Astrocyte of the hippocampus (primary cell): ENCODE data around the gene USP17L19.
"Not testable (repeated sequence)": the region's sequence is repeated elsewhere in the genome, so short reads cannot be mapped to it uniquely, and the experiment has no call there.

ENCODE experiments used
- DNase-seq: peaks from one replicate; pipeline ENCODE4 v3.0.0; 2011; ENCODE audit warnings: low read depth, low spot score

USP17L19 gene, protein sequence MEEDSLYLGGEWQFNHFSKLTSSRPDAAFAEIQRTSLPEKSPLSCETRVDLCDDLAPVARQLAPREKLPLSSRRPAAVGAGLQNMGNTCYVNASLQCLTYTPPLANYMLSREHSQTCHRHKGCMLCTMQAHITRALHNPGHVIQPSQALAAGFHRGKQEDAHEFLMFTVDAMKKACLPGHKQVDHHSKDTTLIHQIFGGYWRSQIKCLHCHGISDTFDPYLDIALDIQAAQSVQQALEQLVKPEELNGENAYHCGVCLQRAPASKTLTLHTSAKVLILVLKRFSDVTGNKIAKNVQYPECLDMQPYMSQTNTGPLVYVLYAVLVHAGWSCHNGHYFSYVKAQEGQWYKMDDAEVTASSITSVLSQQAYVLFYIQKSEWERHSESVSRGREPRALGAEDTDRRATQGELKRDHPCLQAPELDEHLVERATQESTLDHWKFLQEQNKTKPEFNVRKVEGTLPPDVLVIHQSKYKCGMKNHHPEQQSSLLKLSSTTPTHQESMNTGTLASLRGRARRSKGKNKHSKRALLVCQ

DNA sequence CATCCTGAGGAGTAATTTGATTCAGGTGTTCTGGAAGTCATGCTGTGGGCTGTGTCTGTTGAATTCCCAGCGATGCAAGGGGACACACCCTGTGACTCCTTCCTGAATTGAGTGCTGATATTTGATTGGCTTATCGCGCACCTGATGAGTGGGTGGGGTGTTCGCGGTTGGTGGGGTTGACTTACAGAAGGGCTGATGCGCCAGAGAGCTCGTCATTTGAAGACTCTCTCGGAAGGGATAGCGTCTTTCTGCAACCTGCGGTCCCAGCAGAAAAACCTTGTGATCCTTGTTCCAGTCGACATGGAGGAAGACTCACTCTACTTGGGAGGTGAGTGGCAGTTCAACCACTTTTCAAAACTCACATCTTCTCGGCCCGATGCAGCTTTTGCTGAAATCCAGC is at the start of gene USP17L19:
USP17L19 (plus strand) TSS at position 301 of the 400 bp plus-strand sequence; CDS start at position 301, 0 bp downstream.
- DNase-seq = not testable (repeated sequence)

DNA sequence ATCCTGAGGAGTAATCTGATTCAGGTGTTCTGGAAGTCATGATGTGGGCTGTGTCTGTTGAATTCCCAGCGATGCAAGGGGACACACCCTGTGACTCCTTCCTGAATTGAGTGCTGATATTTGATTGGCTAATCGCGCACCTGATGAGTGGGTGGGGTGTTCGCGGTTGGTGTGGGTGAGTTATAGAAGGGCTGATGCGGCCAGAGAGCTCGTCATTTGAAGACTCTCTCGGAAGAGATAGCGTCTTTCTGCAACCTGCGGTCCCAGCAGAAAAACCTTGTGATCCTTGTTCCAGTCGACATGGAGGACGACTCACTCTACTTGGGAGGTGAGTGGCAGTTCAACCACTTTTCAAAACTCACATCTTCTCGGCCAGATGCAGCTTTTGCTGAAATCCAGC is 42.8 kb upstream of the USP17L19 start, which contains the start of gene USP17L10:
USP17L10 (plus strand) TSS at position 301 of the 400 bp plus-strand sequence; CDS start at position 301, 0 bp downstream.
- DNase-seq = not testable (repeated sequence)

DNA sequence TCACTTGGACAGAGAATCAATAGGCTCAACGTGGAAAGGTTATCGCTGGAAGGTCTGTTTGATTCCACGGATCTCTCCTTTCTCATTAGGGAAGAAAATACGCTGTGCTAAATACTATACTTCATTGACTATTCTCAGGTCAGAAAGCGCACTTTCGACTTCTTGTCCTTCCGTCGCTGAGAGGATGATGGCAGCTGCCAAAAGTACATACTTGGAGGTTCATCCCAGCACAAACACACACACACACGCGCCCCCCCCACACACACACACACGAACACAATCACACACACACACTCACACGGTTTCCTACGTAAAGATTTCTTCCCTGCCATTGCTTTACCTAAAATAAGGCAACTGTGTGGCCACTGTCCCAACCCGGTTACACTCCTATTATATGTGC is 38.5 kb upstream of the USP17L19 start:
- not testable (repeated sequence) for DNase-seq

DNA sequence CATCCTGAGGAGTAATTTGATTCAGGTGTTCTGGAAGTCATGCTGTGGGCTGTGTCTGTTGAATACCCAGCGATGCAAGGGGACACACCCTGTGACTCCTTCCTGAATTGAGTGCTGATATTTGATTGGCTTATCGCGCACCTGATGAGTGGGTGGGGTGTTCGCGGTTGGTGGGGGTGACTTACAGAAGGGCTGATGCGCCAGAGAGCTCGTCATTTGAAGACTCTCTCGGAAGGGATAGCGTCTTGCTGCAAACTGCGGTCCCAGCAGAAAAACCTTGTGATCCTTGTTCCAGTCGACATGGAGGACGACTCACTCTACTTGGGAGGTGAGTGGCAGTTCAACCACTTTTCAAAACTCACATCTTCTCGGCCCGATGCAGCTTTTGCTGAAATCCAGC is 38.1 kb upstream of the USP17L19 start, which contains the start of gene USP17L11:
USP17L11 (plus strand) TSS at position 301 of the 400 bp plus-strand sequence; CDS start at position 301, 0 bp downstream.
- DNase-seq = not testable (repeated sequence)

DNA sequence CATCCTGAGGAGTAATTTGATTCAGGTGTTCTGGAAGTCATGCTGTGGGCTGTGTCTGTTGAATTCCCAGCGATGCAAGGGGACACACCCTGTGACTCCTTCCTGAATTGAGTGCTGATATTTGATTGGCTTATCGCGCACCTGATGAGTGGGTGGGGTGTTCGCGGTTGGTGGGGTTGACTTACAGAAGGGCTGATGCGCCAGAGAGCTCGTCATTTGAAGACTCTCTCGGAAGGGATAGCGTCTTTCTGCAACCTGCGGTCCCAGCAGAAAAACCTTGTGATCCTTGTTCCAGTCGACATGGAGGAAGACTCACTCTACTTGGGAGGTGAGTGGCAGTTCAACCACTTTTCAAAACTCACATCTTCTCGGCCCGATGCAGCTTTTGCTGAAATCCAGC is 33.3 kb upstream of the USP17L19 start, which contains the start of gene USP17L12:
USP17L12 (plus strand) TSS at position 301 of the 400 bp plus-strand sequence; CDS start at position 301, 0 bp downstream.
- DNase-seq = not testable (repeated sequence)

DNA sequence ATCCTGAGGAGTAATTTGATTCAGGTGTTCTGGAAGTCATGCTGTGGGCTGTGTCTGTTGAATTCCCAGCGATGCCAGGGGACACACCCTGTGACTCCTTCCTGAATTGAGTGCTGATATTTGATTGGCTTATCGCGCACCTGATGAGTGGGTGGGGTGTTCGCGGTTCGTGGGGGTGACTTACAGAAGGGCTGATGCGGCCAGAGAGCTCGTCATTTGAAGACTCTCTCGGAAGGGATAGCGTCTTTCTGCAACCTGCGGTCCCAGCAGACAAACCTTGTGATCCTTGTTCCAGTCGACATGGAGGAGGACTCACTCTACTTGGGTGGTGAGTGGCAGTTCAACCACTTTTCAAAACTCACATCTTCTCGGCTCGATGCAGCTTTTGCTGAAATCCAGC is 28.6 kb upstream of the USP17L19 start, which contains the start of gene USP17L13:
USP17L13 (plus strand) TSS at position 301 of the 400 bp plus-strand sequence; CDS start at position 301, 0 bp downstream.
- not testable (repeated sequence) for DNase-seq

GRCh38 chr4:9230249-9230648 is 22.9 kb upstream of the USP17L19 start:
- DNase-seq = not testable (repeated sequence)

- DNase-seq = not testable (repeated sequence)
Measured at GRCh38 chr4:9234085-9234484, 19.1 kb upstream of the USP17L19 start, which contains the start of gene USP17L15. USP17L15 (plus strand) TSS chr4:9234385; CDS start chr4:9234385, 0 bp downstream.

DNA sequence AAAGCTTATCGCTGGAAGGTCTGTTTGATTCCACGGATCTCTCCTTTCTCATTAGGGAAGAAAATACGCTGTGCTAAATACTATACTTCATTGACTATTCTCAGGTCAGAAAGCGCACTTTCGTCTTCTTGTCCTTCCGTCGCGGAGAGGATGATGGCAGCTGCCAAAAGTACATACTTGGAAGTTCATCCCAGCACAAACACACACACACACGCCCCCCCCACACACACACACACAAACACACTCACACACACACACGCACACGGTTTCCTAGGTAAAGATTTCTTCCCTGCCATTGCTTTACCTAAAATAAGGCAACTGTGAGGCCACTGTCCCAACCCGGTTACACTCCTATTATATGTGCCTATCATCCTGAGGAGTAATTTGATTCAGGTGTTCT is 14.7 kb upstream of the USP17L19 start:
- DNase-seq = peak; percentile 0

- DNase-seq = not testable (repeated sequence)
Measured at GRCh38 chr4:9243579-9243978, 9.6 kb upstream of the USP17L19 start, which contains the start of gene USP17L17. USP17L17 (plus strand) TSS chr4:9243879; CDS start chr4:9243879, 0 bp downstream.

GRCh38 chr4:9247953-9248680 is 5.1 kb upstream of the USP17L19 start, which contains the start of gene USP17L18:
USP17L18 (plus strand) TSS chr4:9248630; CDS start chr4:9248630, 0 bp downstream.
- DNase-seq = peak; percentile 8

DNA sequence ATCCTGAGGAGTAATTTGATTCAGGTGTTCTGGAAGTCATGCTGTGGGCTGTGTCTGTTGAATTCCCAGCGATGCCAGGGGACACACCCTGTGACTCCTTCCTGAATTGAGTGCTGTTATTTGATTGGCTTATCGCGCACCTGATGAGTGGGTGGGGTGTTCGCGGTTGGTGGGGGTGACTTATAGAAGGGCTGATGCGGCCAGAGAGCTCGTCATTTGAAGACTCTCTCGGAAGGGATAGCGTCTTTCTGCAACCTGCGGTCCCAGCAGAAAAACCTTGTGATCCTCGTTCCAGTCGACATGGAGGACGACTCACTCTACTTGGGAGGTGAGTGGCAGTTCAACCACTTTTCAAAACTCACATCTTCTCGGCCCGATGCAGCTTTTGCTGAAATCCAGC is 4.6 kb downstream of the USP17L19 start, which contains the start of gene USP17L20:
USP17L20 (plus strand) TSS at position 301 of the 400 bp plus-strand sequence; CDS start at position 301, 0 bp downstream.
- DNase-seq = not testable (repeated sequence)

DNA sequence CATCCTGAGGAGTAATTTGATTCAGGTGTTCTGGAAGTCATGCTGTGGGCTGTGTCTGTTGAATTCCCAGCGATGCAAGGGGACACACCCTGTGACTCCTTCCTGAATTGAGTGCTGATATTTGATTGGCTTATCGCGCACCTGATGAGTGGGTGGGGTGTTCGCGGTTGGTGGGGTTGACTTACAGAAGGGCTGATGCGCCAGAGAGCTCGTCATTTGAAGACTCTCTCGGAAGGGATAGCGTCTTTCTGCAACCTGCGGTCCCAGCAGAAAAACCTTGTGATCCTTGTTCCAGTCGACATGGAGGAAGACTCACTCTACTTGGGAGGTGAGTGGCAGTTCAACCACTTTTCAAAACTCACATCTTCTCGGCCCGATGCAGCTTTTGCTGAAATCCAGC is 9.4 kb downstream of the USP17L19 start, which contains the start of gene USP17L21:
USP17L21 (plus strand) TSS at position 301 of the 400 bp plus-strand sequence; CDS start at position 301, 0 bp downstream.
- DNase-seq = not testable (repeated sequence)

GRCh38 chr4:9267319-9267718 is 14.1 kb downstream of the USP17L19 start, which contains the start of gene USP17L22:
USP17L22 (plus strand) TSS chr4:9267619; CDS start chr4:9267619, 0 bp downstream.
- not testable (repeated sequence) for DNase-seq

GRCh38 chr4:9271719-9272118 is 18.5 kb downstream of the USP17L19 start:
- not testable (repeated sequence) for DNase-seq
